HepG2 (cell line): ENCODE data around the gene GSK3B. TPM values are rescaled to one million over a fixed set of nuclear protein-coding genes. Genes with fewer than 3 reads are reported as not detected.

Experiments used
- ATAC-seq: fragments of 200-7000 bp; cut with Tn5 transposase; 3 replicates; pipeline ENCODE4 v1.9.1; 2020; ENCODE audit warnings: mild to moderate bottlenecking, moderate library complexity
- BruUV-seq: library from RNA; stranded (reverse); fragments of 400-500 nt; replicated peaks from 2 replicates; lab custom pipeline; 2021; lab: Mats Ljungman, UMichigan
- CTCF ChIA-PET: fragments of 300-600 bp; formaldehyde crosslinking; extraction: SDS; loops from one replicate; lab custom pipeline; 2021; ENCODE audit warnings: low total read pairs, inconsistent platforms, low intra/inter-chr PET ratio; lab: Yijun Ruan, JAX
- POLR2A ChIA-PET: fragments of 350-600 bp; sonication (Branson Sonifier 250); formaldehyde crosslinking; loops from one replicate; lab custom pipeline; 2020; ENCODE audit warnings: antibody characterized with exemption, inconsistent platforms; lab: Yijun Ruan, JAX
- DNase-seq: peaks from one replicate; pipeline ENCODE4 v3.0.0-alpha.2; 2015; ENCODE audit warnings: low spot score
- FAIRE-seq: peaks from 3 replicates; lab custom pipeline; 2011; peaks lifted over from hg19 to GRCh38; lab: Jason Lieb, UNC
- H2AFZ ChIP-seq: one replicate; pipeline ENCODE4 v1.6.1; 2011; ENCODE audit warnings: low read length, inconsistent platforms
- H3K27ac ChIP-seq: fragments of 300-600 bp; 3 replicates; pipeline ENCODE4 v1.8.0; 2011; ENCODE audit warnings: mixed run types, mild to moderate bottlenecking, mixed read lengths, low read length, inconsistent platforms; ENCODE audit not compliant: insufficient read depth; ENCODE audit errors: extremely low read length
- H3K27me3 ChIP-seq, 2 experiments: fragments of 200-600 bp in 1 of 2; 2 replicates in 1 of 2; 3 replicates in 1 of 2; pipeline versions ENCODE4 v1.6.0 to v1.8.0; 2011; ENCODE audit warnings: low read length in 2 of 2, mild to moderate bottlenecking in 2 of 2, moderate library complexity in 2 of 2, inconsistent platforms in 1 of 2; ENCODE audit not compliant: insufficient read depth in 2 of 2, control insufficient read depth in 1 of 2
- H3K36me3 ChIP-seq, 2 experiments: fragments of 200-600 bp in 1 of 2; replicated peaks in 1 of 2; 2 replicates in 1 of 2; 3 replicates in 1 of 2; pipeline versions ENCODE4 v1.5.1 to v1.8.0; 2011; ENCODE audit warnings: low read length in 2 of 2, inconsistent platforms in 1 of 2; ENCODE audit not compliant: insufficient read depth in 2 of 2, control insufficient read depth in 1 of 2
- H3K4me1 ChIP-seq: 2 replicates; pipeline ENCODE4 v1.5.1; 2012; ENCODE audit warnings: low read length, inconsistent platforms; ENCODE audit not compliant: insufficient read depth
- H3K4me2 ChIP-seq: 2 replicates; pipeline ENCODE4 v1.6.0; 2011; ENCODE audit warnings: low read depth, low read length, inconsistent platforms
- H3K4me3 ChIP-seq, 3 experiments: fragments of 200-600 bp in 1 of 3; sonication (generic), shearing (Covaris generic) in 1 of 3; replicated peaks in 1 of 3; 2 replicates each; pipeline ENCODE4 v1.5.1; 2011 to 2016; ENCODE audit warnings: low read length in 3 of 3, inconsistent platforms in 2 of 3, low read depth in 2 of 3, mild to moderate bottlenecking in 2 of 3, control low read depth in 1 of 3, mixed read lengths in 1 of 3; ENCODE audit not compliant: insufficient read depth in 1 of 3
- H3K79me2 ChIP-seq: one replicate; pipeline ENCODE4 v1.6.1; 2011; ENCODE audit warnings: low read length, inconsistent platforms; ENCODE audit not compliant: insufficient read depth
- H3K9ac ChIP-seq: 2 replicates; pipeline ENCODE4 v1.6.0; 2011; ENCODE audit warnings: mild to moderate bottlenecking, low read depth, low read length, inconsistent platforms; ENCODE audit not compliant: insufficient read depth
- H3K9me3 ChIP-seq: 2 replicates; pipeline ENCODE4 v1.5.1; 2012; ENCODE audit warnings: mild to moderate bottlenecking, low read length
- H4K20me1 ChIP-seq: 2 replicates; pipeline ENCODE4 v1.6.0; 2011; ENCODE audit warnings: inconsistent platforms, mild to moderate bottlenecking, low read length, moderate library complexity; ENCODE audit not compliant: insufficient read depth
- HCFC1 ChIP-seq: fragments of 150-350 bp; IDR thresholded peaks from 2 replicates; pipeline ENCODE4 v1.6.1; 2014; ENCODE audit warnings: low read depth, low read length
- JUNB ChIP-seq: sonication (generic); formaldehyde crosslinking; IDR thresholded peaks from 2 replicates; pipeline ENCODE4 v1.8.0; 2022; ENCODE audit warnings: missing genetic modification reagents, mild to moderate bottlenecking, borderline replicate concordance
- NCOR1 ChIP-seq: fragments of 200-600 bp; sonication (generic); IDR thresholded peaks from 2 replicates; pipeline ENCODE4 v1.7.0; 2017; ENCODE audit warnings: antibody characterized with exemption, low read length, borderline replicate concordance
- NKX3-1 ChIP-seq: sonication (generic); formaldehyde crosslinking; IDR thresholded peaks from 2 replicates; pipeline ENCODE4 v1.5.0; 2020; ENCODE audit warnings: missing genetic modification reagents
- PHF20 ChIP-seq: sonication (generic); formaldehyde crosslinking; IDR thresholded peaks from 2 replicates; pipeline ENCODE4 v1.5.0; 2020; ENCODE audit warnings: mild to moderate bottlenecking, missing genetic modification reagents
- SRSF4 ChIP-seq: fragments of 200-400 bp; formaldehyde crosslinking; IDR thresholded peaks from one replicate; pipeline ENCODE4 v1.6.1; 2018; ENCODE audit warnings: mild to moderate bottlenecking, low read depth, low read length, moderate library complexity; ENCODE audit not compliant: poor library complexity, severe bottlenecking
- TSC22D2 ChIP-seq: sonication (generic); formaldehyde crosslinking; IDR thresholded peaks from 2 replicates; pipeline ENCODE4 v1.5.1; 2020; ENCODE audit warnings: missing genetic modification reagents, mild to moderate bottlenecking, borderline replicate concordance
- ZKSCAN1 ChIP-seq: fragments of 150-350 bp; IDR thresholded peaks from 2 replicates; pipeline ENCODE4 v1.6.1; 2014; ENCODE audit warnings: low read length
- ZNF230 ChIP-seq: sonication (generic); formaldehyde crosslinking; IDR thresholded peaks from 2 replicates; pipeline ENCODE4 v1.4.0; 2020; ENCODE audit warnings: mild to moderate bottlenecking, missing genetic modification reagents
- ZNF430 ChIP-seq: sonication (generic); formaldehyde crosslinking; IDR thresholded peaks from 2 replicates; pipeline ENCODE4 v1.9.0; 2021; ENCODE audit warnings: mild to moderate bottlenecking, missing genetic modification reagents
- ZNF674 ChIP-seq: sonication (generic); formaldehyde crosslinking; IDR thresholded peaks from 2 replicates; pipeline ENCODE4 v1.5.0; 2020; ENCODE audit warnings: low read depth, mild to moderate bottlenecking, missing genetic modification reagents
- WGBS: methylation state at CpG from one replicate; pipeline ENCODE4 v1.1.6; 2017; ENCODE audit warnings: low lambda C conversion rate; 5-methylcytosine and 5-hydroxymethylcytosine counted together
- in situ Hi-C: cut with HindIII; loops from 2 replicates; pipeline ENCODE4 v1.10.0; 2017; ENCODE audit warnings: low pct_unique_long_range_greater_than_20kb; ENCODE audit not compliant: extremely low pct_ligation_motif_present
- intact Hi-C: fragments of 100-400 bp; cut with micrococcal nuclease; formaldehyde crosslinking; loops from one replicate; pipeline ENCODE4 v1.10.0; 2022; ENCODE audit not compliant: unreplicated experiment
- polyA plus RNA-seq, 8 experiments: library from polyadenylated mRNA; depleted of rRNA in 3 of 8; stranded (reverse) in 7 of 8; unstranded in 1 of 8; fragments of >200 nt; fragmentation: Illumina TruSeq in 4 of 8; extraction: Trizol in 4 of 8; gene quantifications; 2 replicates each; pipeline versions ENCODE4 v1.2.1 to v1.2.3, GENCODE V29; 2011 to 2016; ENCODE audit warnings: low read depth in 4 of 8, missing spikeins in 1 of 8, mixed read lengths in 1 of 8; ENCODE audit not compliant: insufficient read depth in 1 of 8
- total RNA-seq, 5 experiments: library from RNA; depleted of rRNA; stranded (reverse); fragments of >200 nt; fragmentation: Illumina TruSeq; extraction: Trizol; gene quantifications; 2 replicates each; pipeline ENCODE4 v1.2.3, GENCODE V29; 2016; ENCODE audit warnings: low read depth in 1 of 5

GSK3B gene
- total and polyA plus RNA-seq, 2 of the 13 experiments (the other 11 are each of a cell fraction or from before 2014, with no cell fraction given), result 22.3 to 30.1 TPM

GRCh38 chr3:119861681-119862080, 232.6 kb downstream of the GSK3B start:
- in situ Hi-C loops (no loop called here), intact Hi-C loops (no loop called here)
- no peaks in the 10 kb centered on the region for H3K79me2 ChIP-seq
- H3K27ac ChIP-seq, result no peak overlapping the region
- ATAC-seq (no peak), DNase-seq (no peak), FAIRE-seq (no peak)
- CTCF ChIA-PET, result no interaction called here
- H3K27me3 ChIP-seq, result no peaks in the 10 kb centered on the region
- H3K4me1 ChIP-seq, result peaks cover 9% of the 10 kb centered on the region; the same call in 1 of the 2 replicates
- no peak overlapping the region for H3K4me2 ChIP-seq
- 100% methylated on average over 2 of the region's 2 CpGs for WGBS
- POLR2A ChIA-PET, result no interaction called here
- no peak overlapping the region for H3K9ac ChIP-seq
- no peak overlapping the region for H3K4me3 ChIP-seq
- no TSS peak for BruUV-seq
- H4K20me1 ChIP-seq, result peaks cover 2% of the 10 kb centered on the region; the same call in 1 of the 2 replicates
- TF ChIP-seq ZNF674 (CRISPR knock-in tag) (no peak), SRSF4 (no peak), ZNF230 (CRISPR knock-in tag) (no peak), HCFC1 (no peak), NKX3-1 (CRISPR knock-in tag) (no peak), TSC22D2 (no peak), ZNF430 (CRISPR knock-in tag) (no peak), JUNB (CRISPR knock-in tag) (no peak), NCOR1 (no peak), ZKSCAN1 (no peak), PHF20 (CRISPR knock-in tag) (no peak)
- H3K36me3 ChIP-seq, result peaks cover 0 to 19% of the 10 kb centered on the region in 2 experiments; a peak in 3 of 5 replicates
- H2AFZ ChIP-seq, result no peak overlapping the region
- no peaks in the 10 kb centered on the region for H3K9me3 ChIP-seq
